Activated CD8-positive, alpha-beta memory T cell treated with anti-CD3 and anti-CD28 coated beads, Interleukin-2, amount 10 ng/mL, durations not matched to agents 7 days and 5 days (primary cell): ENCODE results near the gene SLC38A11. TPM values are rescaled to one million over a fixed set of nuclear protein-coding genes. Genes with fewer than 3 reads are reported as not detected.
A peak's percentile ranks its signal among the peaks of the same experiment; 100 is the strongest.
"Not testable (repeated sequence)": the region's sequence is repeated elsewhere in the genome, so short reads cannot be mapped to it uniquely, and the experiment has no call there.

Experiments
- ATAC-seq: fragments of 150-1000 bp; cut with Tn5 transposase; one replicate; pipeline ENCODE4 v1.10.0; 2021; ENCODE audit warnings: moderate library complexity
- CTCF ChIA-PET: fragments of 350-600 bp; sonication (Branson Sonifier 250); formaldehyde crosslinking; loops from one replicate; lab custom pipeline; 2021; ENCODE audit warnings: antibody characterized with exemption; lab: Charles Lee
- DNase-seq: peaks from one replicate; pipeline ENCODE4 v3.0.0-alpha.2; 2020
- H3K27ac Mint-ChIP-seq: one replicate; pipeline ENCODE4 v1.8.0; 2021; ENCODE audit warnings: mild to moderate bottlenecking, mixed read lengths
- H3K27me3 Mint-ChIP-seq: one replicate; pipeline ENCODE4 v1.8.0; 2021; ENCODE audit warnings: mixed read lengths
- H3K36me3 Mint-ChIP-seq: one replicate; pipeline ENCODE4 v1.8.0; 2021; ENCODE audit warnings: mild to moderate bottlenecking, mixed read lengths
- H3K4me1 Mint-ChIP-seq: one replicate; pipeline ENCODE4 v1.8.0; 2021; ENCODE audit warnings: mixed read lengths
- H3K4me3 Mint-ChIP-seq: one replicate; pipeline ENCODE4 v1.8.0; 2021; ENCODE audit warnings: mild to moderate bottlenecking, moderate library complexity, mixed read lengths
- H3K9me3 Mint-ChIP-seq: one replicate; pipeline ENCODE4 v1.8.0; 2022; ENCODE audit warnings: low read depth, mixed read lengths
- total RNA-seq, 2 experiments: library from RNA; stranded (reverse); gene quantifications; one replicate each; pipeline ENCODE4 v1.2.3, GENCODE V29; 2021

Gene SLC38A11, protein sequence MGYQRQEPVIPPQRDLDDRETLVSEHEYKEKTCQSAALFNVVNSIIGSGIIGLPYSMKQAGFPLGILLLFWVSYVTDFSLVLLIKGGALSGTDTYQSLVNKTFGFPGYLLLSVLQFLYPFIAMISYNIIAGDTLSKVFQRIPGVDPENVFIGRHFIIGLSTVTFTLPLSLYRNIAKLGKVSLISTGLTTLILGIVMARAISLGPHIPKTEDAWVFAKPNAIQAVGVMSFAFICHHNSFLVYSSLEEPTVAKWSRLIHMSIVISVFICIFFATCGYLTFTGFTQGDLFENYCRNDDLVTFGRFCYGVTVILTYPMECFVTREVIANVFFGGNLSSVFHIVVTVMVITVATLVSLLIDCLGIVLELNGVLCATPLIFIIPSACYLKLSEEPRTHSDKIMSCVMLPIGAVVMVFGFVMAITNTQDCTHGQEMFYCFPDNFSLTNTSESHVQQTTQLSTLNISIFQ
- not detected for total RNA-seq

DNA sequence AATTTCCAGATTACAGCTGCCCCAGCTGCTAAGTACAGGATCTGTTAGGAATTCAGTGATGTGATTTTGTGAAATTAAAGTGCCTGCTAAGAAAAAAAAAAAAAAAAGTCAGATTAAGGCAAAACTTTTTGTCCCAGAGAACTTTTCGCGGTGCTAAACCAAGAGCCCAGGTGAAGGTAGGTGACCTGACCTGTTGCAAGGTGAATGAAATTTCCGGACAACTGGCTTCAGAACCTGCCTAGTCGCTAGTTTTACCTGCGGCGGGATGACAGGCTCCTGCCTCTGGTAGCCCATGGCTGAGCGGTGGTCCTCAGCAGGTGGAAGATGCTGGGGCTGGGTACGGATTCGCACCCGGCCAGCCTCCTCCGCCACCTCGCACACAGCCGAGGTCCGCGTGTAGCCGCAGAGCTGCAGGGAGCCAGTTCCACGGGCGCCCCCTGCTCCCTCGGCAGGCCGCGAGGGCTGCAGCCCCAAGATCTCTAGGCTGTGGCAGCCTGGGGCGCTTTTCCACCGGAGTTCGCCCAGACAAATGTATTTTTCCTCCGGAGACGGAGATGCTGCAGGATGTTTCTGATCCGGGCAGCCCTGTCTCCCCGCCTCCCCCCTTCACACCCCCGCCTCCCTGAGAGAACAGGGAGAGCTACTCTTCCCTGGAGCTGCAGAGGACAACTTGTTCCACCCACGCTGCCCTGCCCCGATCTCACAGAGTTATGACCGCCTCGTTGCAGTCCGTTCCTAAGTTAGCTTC lies at the start of gene SLC38A11:
TSS of gene SLC38A11 (minus strand) at position 572 of the 748 bp plus-strand sequence. CDS start at position 294, 278 bp downstream.
- no peak within 1 kb of the TSS for H3K4me3 Mint-ChIP-seq
- CTCF ChIA-PET, result no interaction called here
- H3K36me3 Mint-ChIP-seq, result no peaks in the 10 kb centered on the region

DNA sequence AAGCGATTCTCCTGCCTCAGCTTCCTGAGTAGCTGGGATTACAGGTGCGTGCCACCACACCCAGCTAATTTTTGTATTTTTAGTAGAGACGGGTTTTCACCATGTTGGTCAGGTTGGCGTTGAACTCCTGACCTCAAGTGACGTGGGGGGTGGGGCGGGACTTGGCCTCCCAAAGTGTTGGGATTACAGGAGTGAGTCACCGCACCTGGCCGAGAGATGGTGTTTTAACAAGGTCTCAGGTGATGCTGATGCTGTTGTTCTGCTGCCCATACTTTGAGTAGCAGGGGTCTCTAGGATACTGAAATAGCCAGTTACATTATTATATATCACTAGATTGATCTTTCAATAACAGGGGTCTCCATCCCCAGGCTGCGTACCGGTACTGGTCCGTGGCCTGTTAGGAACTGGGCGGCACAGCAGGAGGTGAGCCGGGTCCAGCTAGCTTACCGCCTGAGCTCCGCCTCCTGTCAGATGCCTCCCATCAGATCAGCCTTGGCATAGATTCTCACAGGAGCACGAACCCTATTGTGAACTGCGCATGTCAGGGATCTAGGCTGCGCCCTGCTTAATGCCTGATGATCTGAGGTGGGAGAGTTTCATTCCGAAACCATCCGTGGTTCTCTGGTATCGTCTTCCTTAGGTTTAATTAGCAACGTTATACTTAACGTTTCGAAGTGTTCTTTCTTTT lies 48.3 kb upstream of the SLC38A11 start:
- Mint-ChIP-seq H3K4me1 (no peaks in the 10 kb centered on the region), H3K4me3 (no peak overlapping the region), H3K27ac (no peak overlapping the region), H3K27me3 (peaks cover 10% of the 10 kb centered on the region), H3K36me3 (no peaks in the 10 kb centered on the region), H3K9me3 (no peaks in the 10 kb centered on the region)
- CTCF ChIA-PET, result no interaction called here
- ATAC-seq, result no peak
- no peak for DNase-seq

More for the DNA sequence above, at the start of gene SLC38A11:
- Mint-ChIP-seq H3K9me3 (no peaks in the 10 kb centered on the region), H3K4me1 (no peaks in the 10 kb centered on the region), H3K27me3 (peaks cover 15% of the 10 kb centered on the region), H3K27ac (no peak within 1 kb of the TSS)
- DNase-seq, result no peak
- ATAC-seq, result no peak

- Mint-ChIP-seq H3K9me3 (no peaks in the 10 kb centered on the region), H3K27me3 (peaks cover 10% of the 10 kb centered on the region), H3K4me1 (no peaks in the 10 kb centered on the region), H3K27ac (no peak overlapping the region), H3K4me3 (no peak overlapping the region), H3K36me3 (no peaks in the 10 kb centered on the region)
- CTCF ChIA-PET, result no interaction called here
- ATAC-seq (no peak), DNase-seq (no peak)
Observed at GRCh38 chr2:165002638-165003037, 47.3 kb upstream of the SLC38A11 start.

DNA sequence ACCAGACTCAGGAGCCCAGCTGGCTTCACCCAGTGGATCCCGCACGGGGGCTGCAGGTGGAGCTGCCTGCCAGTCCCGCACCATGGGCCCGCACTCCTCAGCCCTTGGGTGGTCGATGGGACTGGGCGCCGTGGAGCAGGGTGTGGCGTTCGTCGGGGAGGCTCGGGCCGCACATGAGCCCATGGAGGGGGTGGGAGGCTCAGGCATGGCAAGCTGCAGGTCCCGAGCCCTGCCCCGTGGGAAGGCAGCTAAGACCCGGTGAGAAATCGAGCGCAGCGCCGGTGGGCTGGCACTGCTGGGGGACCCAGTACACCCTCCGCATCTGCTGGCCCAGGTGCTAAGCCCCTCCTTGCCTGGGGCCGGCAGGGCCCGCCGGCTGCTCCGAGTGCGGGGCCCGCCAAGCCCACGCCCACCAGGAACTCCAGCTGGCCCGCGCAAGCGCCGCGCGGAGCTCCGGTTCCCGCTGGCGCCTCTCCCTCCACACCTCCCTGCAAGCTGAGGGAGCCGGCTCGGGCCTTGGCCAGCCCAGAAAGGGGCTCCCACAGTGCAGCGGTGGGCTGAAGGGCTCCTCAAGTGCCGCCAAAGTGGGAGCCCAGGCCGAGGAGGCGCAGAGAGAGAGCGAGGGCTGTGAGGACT lies 39.5 kb upstream of the SLC38A11 start:
- ATAC-seq, H3K4me3 Mint-ChIP-seq, DNase-seq, H3K9me3 Mint-ChIP-seq, H3K27me3 Mint-ChIP-seq, H3K27ac Mint-ChIP-seq, H3K36me3 Mint-ChIP-seq: not testable (repeated sequence)
- H3K4me1 Mint-ChIP-seq, result peaks cover 27% of the 10 kb centered on the region
- CTCF ChIA-PET, result interaction anchor here (0.9 to 3.2 kb wide), 4 partner anchors 20 to 299 kb away, joined by 3 to 18 read pairs (median 4); partner anchors contain the start of gene SCN3A

GRCh38 chr2:164993287-164994016 lies 38.1 kb upstream of the SLC38A11 start:
- Mint-ChIP-seq H3K4me1 (peaks cover 31% of the 10 kb centered on the region), H3K27me3 (no peaks in the 10 kb centered on the region), H3K27ac (no peak overlapping the region), H3K36me3 (no peaks in the 10 kb centered on the region), H3K4me3 (no peak overlapping the region), H3K9me3 (no peaks in the 10 kb centered on the region)
- CTCF ChIA-PET, result interaction anchor here (0.6 to 3.2 kb wide), 8 partner anchors 13 to 499 kb away, joined by 3 to 18 read pairs (median 4); partner anchors contain the start of gene SCN3A
- ATAC-seq (no peak), DNase-seq (no peak)

DNA sequence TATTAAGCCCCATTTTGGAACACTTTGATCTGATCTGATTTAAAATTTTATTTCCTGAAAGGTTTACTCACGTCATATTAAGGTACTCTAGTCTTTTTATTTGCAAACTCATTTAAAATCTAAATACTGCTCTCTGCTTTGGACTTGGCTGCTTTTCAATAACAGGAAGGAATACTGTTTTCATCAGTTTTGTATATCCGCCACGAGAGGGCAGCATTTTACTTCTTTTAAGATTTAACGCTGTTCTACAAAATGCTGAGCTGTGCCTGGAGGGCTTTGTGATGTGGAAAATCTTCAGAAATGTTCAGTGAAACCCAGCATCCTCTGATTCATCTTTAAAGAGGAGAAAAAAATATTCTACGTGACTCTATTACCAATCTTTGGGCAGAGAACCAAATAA lies 37.5 kb upstream of the SLC38A11 start:
- peak; percentile 55 for DNase-seq

GRCh38 chr2:164992093-164992454 lies 36.7 kb upstream of the SLC38A11 start:
- peaks cover 32% of the 10 kb centered on the region for H3K4me1 Mint-ChIP-seq
- not testable (repeated sequence) for H3K4me3 Mint-ChIP-seq, H3K36me3 Mint-ChIP-seq, H3K27me3 Mint-ChIP-seq, H3K9me3 Mint-ChIP-seq
- DNase-seq (peak; percentile 42), ATAC-seq (peak; percentile 10)
- CTCF ChIA-PET, result interaction anchor here (1.0 to 3.2 kb wide), 3 partner anchors 212 to 882 kb away, joined by 3 to 18 read pairs (median 3); partner anchors contain the start of gene SCN3A
- H3K27ac Mint-ChIP-seq, result peak overlapping the region; percentile 48

More for the DNA sequence above, 37.5 kb upstream of the SLC38A11 start:
- H3K4me3 Mint-ChIP-seq, result no peak overlapping the region
- no peaks in the 10 kb centered on the region for H3K27me3 Mint-ChIP-seq
- peak overlapping the region; percentile 66 for H3K27ac Mint-ChIP-seq
- peaks cover 32% of the 10 kb centered on the region for H3K4me1 Mint-ChIP-seq
- no peaks in the 10 kb centered on the region for H3K36me3 Mint-ChIP-seq
- peak; percentile 60 for ATAC-seq
- CTCF ChIA-PET, result interaction anchor here (0.6 to 3.2 kb wide), 5 partner anchors 14 to 500 kb away, joined by 3 to 18 read pairs (median 4); partner anchors contain the start of gene SCN3A
- no peaks in the 10 kb centered on the region for H3K9me3 Mint-ChIP-seq

DNA sequence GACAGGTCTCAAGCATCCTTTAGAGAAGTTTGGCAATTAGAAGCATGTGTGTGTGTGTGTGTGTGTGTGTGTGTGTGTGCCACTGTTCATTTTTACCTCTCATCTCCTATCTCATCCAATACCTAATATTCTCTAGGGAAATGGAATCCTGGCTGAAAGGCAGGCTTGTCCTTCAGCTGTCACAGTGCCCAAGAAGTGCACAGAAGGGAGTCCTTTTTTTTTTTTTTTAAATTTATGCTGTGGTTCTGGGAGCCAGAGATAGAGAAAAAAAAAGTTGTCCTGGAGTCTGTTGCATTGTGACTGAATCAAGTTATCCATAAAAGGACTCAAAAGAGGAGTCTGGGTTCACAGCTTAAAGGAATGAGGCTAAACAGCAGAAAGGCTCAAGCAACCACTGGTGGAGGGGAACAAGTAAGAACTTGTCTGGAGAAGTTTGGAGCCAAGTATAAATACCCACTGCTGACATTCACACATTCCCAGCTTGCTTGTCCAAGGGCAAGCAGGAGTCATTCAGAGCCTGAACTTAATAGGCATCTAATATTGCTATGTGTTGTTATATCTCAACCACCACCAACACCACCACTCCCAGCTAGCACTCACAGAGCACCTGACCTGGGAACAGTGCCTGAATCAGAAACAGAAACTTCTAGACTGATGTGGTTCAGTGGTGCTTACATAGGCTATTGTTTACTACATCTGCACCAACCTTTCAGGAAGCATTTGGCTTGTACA lies 36.2 kb upstream of the SLC38A11 start:
- H3K36me3 Mint-ChIP-seq, result not testable (repeated sequence)

DNA sequence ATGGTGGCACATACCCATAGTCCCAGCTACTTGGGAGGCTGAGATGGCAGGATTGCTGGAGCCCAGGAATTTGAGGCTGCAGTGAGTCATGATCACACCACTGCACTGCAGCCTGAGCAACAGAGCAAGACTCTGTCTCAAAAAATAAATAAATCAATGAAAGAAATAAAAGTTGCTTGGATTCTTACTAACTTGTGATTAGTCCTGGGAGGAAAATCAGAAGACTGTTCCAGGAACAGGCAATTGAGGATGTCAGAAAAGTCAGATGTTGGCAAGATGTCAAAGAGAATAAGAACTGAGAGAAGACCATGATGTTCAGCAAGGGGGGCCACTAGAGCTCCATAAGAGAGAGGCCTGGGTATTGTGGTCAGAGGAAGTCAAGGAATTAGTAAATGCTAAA lies 35.6 kb upstream of the SLC38A11 start:
- H3K4me3 Mint-ChIP-seq, DNase-seq, H3K9me3 Mint-ChIP-seq, H3K27ac Mint-ChIP-seq, ATAC-seq, H3K27me3 Mint-ChIP-seq, H3K36me3 Mint-ChIP-seq, CTCF ChIA-PET: not testable (repeated sequence)
- H3K4me1 Mint-ChIP-seq, result peaks cover 32% of the 10 kb centered on the region

More for the DNA sequence above, 36.2 kb upstream of the SLC38A11 start:
- ATAC-seq, result peak; percentile 88
- Mint-ChIP-seq H3K4me1 (peaks cover 32% of the 10 kb centered on the region), H3K27ac (peak overlapping the region; percentile 56)
- peak; percentile 44 for DNase-seq
- H3K9me3 Mint-ChIP-seq, H3K27me3 Mint-ChIP-seq, H3K4me3 Mint-ChIP-seq: not testable (repeated sequence)
- CTCF ChIA-PET, result interaction anchor here (1.0 to 3.2 kb wide), 3 partner anchors 212 to 883 kb away, joined by 3 to 18 read pairs (median 3); partner anchors contain the start of gene SCN3A

DNA sequence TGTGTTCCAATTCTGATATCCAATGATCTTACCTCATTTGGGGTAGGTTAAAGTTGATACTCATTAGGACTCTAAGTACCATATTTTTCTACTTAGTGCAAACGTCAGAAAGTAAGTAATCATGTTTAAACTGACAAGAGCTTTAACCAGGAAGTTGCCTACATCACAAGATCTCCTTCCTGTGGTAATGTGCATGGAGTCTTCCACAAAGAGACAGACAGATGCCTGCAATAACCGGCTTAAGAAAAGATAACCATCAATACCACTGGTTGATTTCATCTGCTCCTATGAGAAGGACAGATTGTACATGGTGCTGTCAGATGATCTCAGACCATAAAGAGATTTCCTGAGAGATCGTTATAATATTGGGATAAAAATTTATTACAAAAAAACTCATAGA lies 33.5 kb upstream of the SLC38A11 start:
- H3K27ac Mint-ChIP-seq, H3K36me3 Mint-ChIP-seq, CTCF ChIA-PET, H3K27me3 Mint-ChIP-seq, H3K9me3 Mint-ChIP-seq, ATAC-seq, H3K4me3 Mint-ChIP-seq, DNase-seq: not testable (repeated sequence)
- H3K4me1 Mint-ChIP-seq, result peaks cover 32% of the 10 kb centered on the region

DNA sequence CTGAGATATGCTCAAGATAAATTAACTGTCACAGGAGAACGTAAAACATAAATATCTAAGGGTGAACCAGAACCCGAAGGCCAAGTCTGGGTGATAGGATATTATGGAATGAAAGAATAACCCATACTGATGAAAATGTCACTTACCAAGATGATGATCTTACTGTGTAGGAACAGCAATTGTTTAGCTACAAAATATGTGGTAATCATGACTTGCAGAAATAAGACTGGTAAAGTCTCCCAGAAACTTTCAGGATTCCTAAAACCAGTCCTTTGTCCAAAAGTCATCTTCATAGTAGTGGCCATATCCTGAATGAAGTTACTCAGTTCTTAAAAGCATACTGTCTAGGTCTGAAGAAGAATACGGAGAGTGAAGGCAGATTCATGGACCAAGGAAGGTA lies 30.7 kb upstream of the SLC38A11 start:
- H3K4me1 Mint-ChIP-seq, H3K27me3 Mint-ChIP-seq, ATAC-seq, CTCF ChIA-PET, H3K9me3 Mint-ChIP-seq, H3K36me3 Mint-ChIP-seq, DNase-seq, H3K27ac Mint-ChIP-seq, H3K4me3 Mint-ChIP-seq: not testable (repeated sequence)

DNA sequence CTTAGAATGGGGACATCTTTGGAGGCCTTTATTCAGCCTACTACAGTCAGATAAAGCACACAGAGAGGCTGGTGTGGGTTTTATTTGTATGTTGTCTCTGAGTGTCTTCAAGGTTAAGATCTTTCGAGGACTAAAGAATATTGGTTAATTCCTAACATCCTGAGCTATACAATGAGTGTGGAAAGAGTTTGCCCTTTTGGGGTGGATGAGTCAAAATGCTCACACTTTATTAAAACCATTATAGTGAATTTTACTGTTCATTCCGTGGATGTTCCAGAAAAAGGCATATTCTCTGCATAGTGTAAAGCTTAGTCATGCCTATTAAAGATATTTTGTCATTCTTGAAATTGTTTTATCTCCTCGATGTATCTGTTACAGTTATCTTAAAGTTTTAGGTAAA lies 29.1 kb upstream of the SLC38A11 start:
- Mint-ChIP-seq H3K27me3 (peaks cover 10% of the 10 kb centered on the region), H3K9me3 (no peaks in the 10 kb centered on the region), H3K27ac (no peak overlapping the region), H3K4me3 (no peak overlapping the region), H3K4me1 (peaks cover 12% of the 10 kb centered on the region), H3K36me3 (no peaks in the 10 kb centered on the region)
- ATAC-seq (no peak), DNase-seq (no peak)
- CTCF ChIA-PET, result no interaction called here
